IMR-90 (cell line): ENCODE results near the gene ARSB. TPM values are rescaled to one million over a fixed set of nuclear protein-coding genes. Genes with fewer than 3 reads are reported as not detected.

Experiments used
- ATAC-seq: fragments of 200-7000 bp; cut with Tn5 transposase; 2 replicates; pipeline ENCODE4 v1.9.1; 2020; ENCODE audit warnings: low read depth, mild to moderate bottlenecking, moderate library complexity
- BruUV-seq: library from RNA; stranded (reverse); fragments of 400-500 nt; replicated peaks from 2 replicates; lab custom pipeline; 2021; lab: Mats Ljungman, UMichigan
- CTCF ChIA-PET: fragments of 300-600 bp; formaldehyde crosslinking; extraction: SDS; loops from one replicate; lab custom pipeline; 2021; ENCODE audit warnings: antibody characterized with exemption; lab: Yijun Ruan, JAX
- POLR2A ChIA-PET: fragments of 300-600 bp; sonication (Branson Sonifier 250); formaldehyde crosslinking; loops from one replicate; lab custom pipeline; 2022; ENCODE audit warnings: antibody characterized with exemption; ENCODE audit not compliant: unreplicated experiment; lab: Charles Lee
- DNase-seq: peaks from one replicate; pipeline ENCODE4 v3.0.0; 2013
- H2AFZ ChIP-seq: replicated peaks from 2 replicates; pipeline ENCODE3; 2013; ENCODE audit warnings: low read length, mild to moderate bottlenecking; ENCODE audit not compliant: poor library complexity
- H2AK5ac ChIP-seq: 2 replicates; pipeline ENCODE4 v1.6.1; 2013; ENCODE audit warnings: low read depth, low read length, inconsistent platforms
- H2AK9ac ChIP-seq: replicated peaks from 2 replicates; pipeline ENCODE3; 2013; ENCODE audit warnings: mild to moderate bottlenecking, low read depth, low read length, moderate library complexity; ENCODE audit not compliant: poor library complexity
- H2BK120ac ChIP-seq: 2 replicates; pipeline ENCODE4 v1.6.1; 2013; ENCODE audit warnings: low read depth, low read length, inconsistent platforms
- H2BK15ac ChIP-seq: 3 replicates; pipeline ENCODE4 v1.6.1; 2013; ENCODE audit warnings: low read depth, low read length, inconsistent platforms
- H2BK20ac ChIP-seq: 2 replicates; pipeline ENCODE4 v1.6.1; 2013; ENCODE audit warnings: low read depth, mild to moderate bottlenecking, inconsistent platforms, low read length, moderate library complexity
- H2BK5ac ChIP-seq: 2 replicates; pipeline ENCODE4 v1.6.1; 2013; ENCODE audit warnings: mild to moderate bottlenecking, low read depth, low read length, inconsistent platforms; ENCODE audit not compliant: poor library complexity, severe bottlenecking
- H3K14ac ChIP-seq: replicated peaks from 2 replicates; pipeline ENCODE4 v1.6.1; 2013; ENCODE audit warnings: low read depth, low read length, inconsistent platforms
- H3K18ac ChIP-seq: 2 replicates; pipeline ENCODE4 v1.6.1; 2013; ENCODE audit warnings: low read depth, low read length, control low read depth
- H3K23ac ChIP-seq: 2 replicates; pipeline ENCODE4 v1.6.1; 2013; ENCODE audit warnings: low read depth, low read length, inconsistent platforms
- H3K27ac ChIP-seq: 2 replicates; pipeline ENCODE4 v1.5.1; 2013; ENCODE audit warnings: mild to moderate bottlenecking, control low read depth, low read length; ENCODE audit not compliant: insufficient read depth
- H3K27me3 ChIP-seq: 2 replicates; pipeline ENCODE4 v1.6.1; 2013; ENCODE audit warnings: low read length; ENCODE audit not compliant: control insufficient read depth, insufficient read depth
- H3K36me3 ChIP-seq: 2 replicates; pipeline ENCODE4 v1.6.1; 2013; ENCODE audit warnings: low read length, mixed read lengths; ENCODE audit not compliant: control insufficient read depth, insufficient read depth
- H3K4ac ChIP-seq: 2 replicates; pipeline ENCODE4 v1.6.1; 2013; ENCODE audit warnings: low read depth, low read length, inconsistent platforms
- H3K4me1 ChIP-seq: 2 replicates; pipeline ENCODE4 v1.6.1; 2013; ENCODE audit warnings: low read length, mixed read lengths; ENCODE audit not compliant: control insufficient read depth, insufficient read depth
- H3K4me2 ChIP-seq: 2 replicates; pipeline ENCODE4 v1.6.1; 2013; ENCODE audit warnings: low read depth, mild to moderate bottlenecking, control low read depth, low read length, moderate library complexity
- H3K4me3 ChIP-seq: 2 replicates; pipeline ENCODE4 v1.5.1; 2013; ENCODE audit warnings: low read depth, mild to moderate bottlenecking, control low read depth, low read length, moderate library complexity; ENCODE audit not compliant: insufficient read depth
- H3K56ac ChIP-seq: 2 replicates; pipeline ENCODE4 v1.6.1; 2013; ENCODE audit warnings: low read length, inconsistent platforms; ENCODE audit not compliant: insufficient read depth; ENCODE audit errors: extremely low read depth
- H3K79me1 ChIP-seq, 2 experiments: 2 replicates each; pipeline ENCODE4 v1.6.1; 2013; ENCODE audit warnings: low read length in 2 of 2, inconsistent platforms in 1 of 2, low read depth in 1 of 2
- H3K9ac ChIP-seq: 2 replicates; pipeline ENCODE4 v1.6.1; 2013; ENCODE audit warnings: low read depth, low read length, control low read depth
- H3K9me1 ChIP-seq: 2 replicates; pipeline ENCODE4 v1.6.1; 2013; ENCODE audit warnings: low read length, inconsistent platforms; ENCODE audit not compliant: insufficient read depth
- H3K9me3 ChIP-seq: 2 replicates; pipeline ENCODE4 v1.6.1; 2013; ENCODE audit warnings: low read length; ENCODE audit not compliant: control insufficient read depth, insufficient read depth
- H4K20me1 ChIP-seq: 2 replicates; pipeline ENCODE4 v1.6.1; 2013; ENCODE audit warnings: low read length, inconsistent platforms; ENCODE audit not compliant: insufficient read depth
- H4K5ac ChIP-seq: 2 replicates; pipeline ENCODE4 v1.6.1; 2013; ENCODE audit warnings: mild to moderate bottlenecking, low read depth, low read length, control low read depth
- H4K8ac ChIP-seq, 2 experiments: 2 replicates each; pipeline ENCODE4 v1.6.1; 2013; ENCODE audit warnings: low read depth in 2 of 2, low read length in 2 of 2, control low read depth in 1 of 2, inconsistent platforms in 1 of 2
- H4K91ac ChIP-seq: 2 replicates; pipeline ENCODE4 v1.6.1; 2013; ENCODE audit warnings: low read depth, low read length, inconsistent platforms; ENCODE audit not compliant: insufficient read depth
- FOS ChIP-seq: fragments of 150-350 bp; IDR thresholded peaks from 2 replicates; pipeline ENCODE4 v1.6.1; 2016; ENCODE audit warnings: low read depth, low read length
- MAZ ChIP-seq: IDR thresholded peaks from 2 replicates; pipeline ENCODE4 v1.6.1; 2012; ENCODE audit warnings: low read depth, mild to moderate bottlenecking, low read length, improper control_type of control experiment, moderate library complexity, borderline replicate concordance
- WGBS, 2 experiments: methylation state at CpG; one replicate each; pipeline versions ENCODE4 v1.1.5 to v1.1.7; 2013; ENCODE audit warnings: missing lambda C conversion rate in 2 of 2; ENCODE audit not compliant: insufficient read length in 1 of 2; ENCODE audit errors: extremely low coverage in 2 of 2; 5-methylcytosine and 5-hydroxymethylcytosine counted together
- dilution Hi-C: fragments of 300-500 bp; cut with HindIII; formaldehyde crosslinking; loops from one replicate; pipeline ENCODE4 v1.14.3; 2018; ENCODE audit warnings: low sequenced_read_pairs; ENCODE audit not compliant: unreplicated experiment
- in situ Hi-C: fragments of 300-500 bp; cut with MboI; formaldehyde crosslinking; loops from 3 replicates; pipeline ENCODE4 v1.14.3; 2019; ENCODE audit warnings: low sequenced_read_pairs, inconsistent platforms, mixed read lengths
- intact Hi-C: fragments of 100-400 bp; cut with micrococcal nuclease; formaldehyde crosslinking; loops from 2 replicates; pipeline ENCODE4 v1.10.0; 2022
- polyA plus RNA-seq, 3 experiments: library from polyadenylated mRNA; depleted of rRNA; stranded (reverse); fragments of >200 nt; gene quantifications; 2 replicates each; pipeline ENCODE4 v1.2.3, GENCODE V29; 2012; ENCODE audit warnings: low replicate concordance in 1 of 3
- total RNA-seq: library from RNA; depleted of rRNA; stranded (reverse); fragments of >200 nt; gene quantifications from 2 replicates; pipeline ENCODE4 v1.2.3, GENCODE V29; 2012
- TF ChIP-seq, protein P1 (sequence below): fragments of 150-350 bp; IDR thresholded peaks from 2 replicates; pipeline ENCODE4 v1.6.1; 2017; ENCODE audit warnings: mild to moderate bottlenecking, antibody characterized with exemption, low read length, low read depth

The ARSB gene
- total and polyA plus RNA-seq, 2 of the 4 experiments (the other 2 are of a cell fraction), result 16.0 to 16.3 TPM

DNA sequence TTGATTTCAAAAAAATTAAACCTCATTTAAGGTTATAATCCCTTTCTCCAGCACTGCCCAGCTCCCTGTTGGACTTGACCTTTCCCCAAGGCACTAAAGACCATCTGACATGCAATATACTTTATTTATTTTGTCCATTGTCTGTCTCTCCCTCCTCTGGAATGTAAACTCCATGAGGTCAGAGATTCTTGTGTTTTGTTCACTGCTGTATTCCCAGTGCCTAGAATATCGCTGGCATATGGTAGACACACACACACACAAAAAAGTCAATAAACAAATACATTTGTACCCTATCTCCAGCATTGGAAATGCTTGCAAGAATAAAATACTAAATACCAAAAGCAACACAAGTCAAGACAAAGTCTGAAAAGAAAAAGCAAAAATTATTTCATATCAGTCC is 17.3 kb upstream of the ARSB start:
- H3K14ac ChIP-seq, result peak overlapping the region; percentile 22; the same call in 1 of the 2 replicates
- no TSS peak for BruUV-seq
- H3K4me2 ChIP-seq, result peak overlapping the region; percentile 20; the same call in 1 of the 2 replicates
- ChIA-PET POLR2A (no interaction called here), CTCF (interaction anchor here (1.0 kb wide), 1 partner anchor 23 kb away, joined by 3 read pairs; no protein-coding TSS in a partner anchor)
- H3K27me3 ChIP-seq, result no peaks in the 10 kb centered on the region
- peak overlapping the region; percentile 51; the same call in 1 of the 2 replicates for H2BK120ac ChIP-seq
- H2BK20ac ChIP-seq, result peak overlapping the region; percentile 2; the same call in 1 of the 2 replicates
- no peaks in the 10 kb centered on the region; the same call in 1 of the 2 replicates for H3K9me1 ChIP-seq
- H4K91ac ChIP-seq, result no peak overlapping the region
- H3K36me3 ChIP-seq, result no peaks in the 10 kb centered on the region
- H2AK5ac ChIP-seq, result no peak overlapping the region; the same call in 1 of the 2 replicates
- in situ Hi-C loops (no loop called here), dilution Hi-C loops (no loop called here), intact Hi-C loops (no loop called here)
- no peaks in the 10 kb centered on the region for H3K9me3 ChIP-seq
- H3K27ac ChIP-seq, result no peak overlapping the region
- peaks cover 4% of the 10 kb centered on the region for H3K4me1 ChIP-seq
- peak overlapping the region in 1 of 2 experiments; percentile 37; a peak in 1 of 4 replicates for H4K8ac ChIP-seq
- no peak overlapping the region for H2AFZ ChIP-seq
- no peak overlapping the region for H3K18ac ChIP-seq
- no CpG with 5 or more reads among the region's 1 CpG for whole genome bisulfite sequencing, 2 experiments
- no peak for TF ChIP-seq FOS
- TF ChIP-seq MAZ, result no peak
- TF ChIP-seq, protein P1, sequence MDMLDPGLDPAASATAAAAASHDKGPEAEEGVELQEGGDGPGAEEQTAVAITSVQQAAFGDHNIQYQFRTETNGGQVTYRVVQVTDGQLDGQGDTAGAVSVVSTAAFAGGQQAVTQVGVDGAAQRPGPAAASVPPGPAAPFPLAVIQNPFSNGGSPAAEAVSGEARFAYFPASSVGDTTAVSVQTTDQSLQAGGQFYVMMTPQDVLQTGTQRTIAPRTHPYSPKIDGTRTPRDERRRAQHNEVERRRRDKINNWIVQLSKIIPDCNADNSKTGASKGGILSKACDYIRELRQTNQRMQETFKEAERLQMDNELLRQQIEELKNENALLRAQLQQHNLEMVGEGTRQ, result no peak
- H3K4ac ChIP-seq, result no peak overlapping the region
- no peaks in the 10 kb centered on the region for H4K20me1 ChIP-seq
- H3K56ac ChIP-seq, result no peak overlapping the region
- no peak overlapping the region for H3K23ac ChIP-seq
- no peak overlapping the region for H4K5ac ChIP-seq
- peak overlapping the region; percentile 60 for H2BK5ac ChIP-seq
- no peak overlapping the region for H2AK9ac ChIP-seq
- no peak overlapping the region for H2BK15ac ChIP-seq
- no peak overlapping the region for H3K9ac ChIP-seq
- no peak overlapping the region for H3K4me3 ChIP-seq
- no peak for DNase-seq
- no peaks in the 10 kb centered on the region for H3K79me1 ChIP-seq
- ATAC-seq, result peak; percentile 66
